Stimulated activated CD4-positive, alpha-beta T cell treated with anti-CD3 and anti-CD28 coated beads, Interleukin-12 subunit alpha, Interleukin-12 subunit beta, amount 100 ng/mL, for 4 hours (primary cell): ENCODE results near the gene MAP3K7.
"Not testable (repeated sequence)": the region's sequence is repeated elsewhere in the genome, so short reads cannot be mapped to it uniquely, and the experiment has no call there.

Experiments
- DNase-seq: peaks from one replicate; pipeline ENCODE4 v3.0.0-alpha.2; 2020

The MAP3K7 gene

GRCh38 chr6:90575267-90575666, 11.6 kb downstream of the MAP3K7 start:
- DNase-seq, result no peak

- DNase-seq, result no peak
Observed at GRCh38 chr6:90574610-90575009, 12.3 kb downstream of the MAP3K7 start.

GRCh38 chr6:90573624-90574023, 13.2 kb downstream of the MAP3K7 start:
- no peak for DNase-seq

- no peak for DNase-seq
Observed at GRCh38 chr6:90572856-90573255, 14.0 kb downstream of the MAP3K7 start.

GRCh38 chr6:90569223-90569622, 17.6 kb downstream of the MAP3K7 start:
- DNase-seq, result no peak

- not testable (repeated sequence) for DNase-seq
Observed at GRCh38 chr6:90567682-90568081, 19.2 kb downstream of the MAP3K7 start.

GRCh38 chr6:90562341-90562740, 24.5 kb downstream of the MAP3K7 start:
- not testable (repeated sequence) for DNase-seq

GRCh38 chr6:90559931-90560330, 26.9 kb downstream of the MAP3K7 start:
- no peak for DNase-seq

- no peak for DNase-seq
Observed at GRCh38 chr6:90557006-90557405, 29.9 kb downstream of the MAP3K7 start.

GRCh38 chr6:90547991-90548390, 38.9 kb downstream of the MAP3K7 start:
- no peak for DNase-seq

- DNase-seq, result no peak
Observed at GRCh38 chr6:90547079-90547478, 39.8 kb downstream of the MAP3K7 start.

GRCh38 chr6:90545448-90545847, 41.4 kb downstream of the MAP3K7 start:
- no peak for DNase-seq

- no peak for DNase-seq
Observed at GRCh38 chr6:90544741-90545140, 42.1 kb downstream of the MAP3K7 start.

GRCh38 chr6:90544081-90544480, 42.8 kb downstream of the MAP3K7 start:
- no peak for DNase-seq

GRCh38 chr6:90541221-90541620, 45.7 kb downstream of the MAP3K7 start:
- no peak for DNase-seq

- DNase-seq, result no peak
Observed at GRCh38 chr6:90538278-90539046, 48.4 kb downstream of the MAP3K7 start.

GRCh38 chr6:90537723-90538258, 49.1 kb downstream of the MAP3K7 start:
- DNase-seq, result no peak

GRCh38 chr6:90537027-90537426, 49.8 kb downstream of the MAP3K7 start:
- DNase-seq, result no peak

- DNase-seq, result no peak
Observed at GRCh38 chr6:90536520-90536919, 50.4 kb downstream of the MAP3K7 start.

- DNase-seq, result no peak
Observed at GRCh38 chr6:90534337-90535025, 52.4 kb downstream of the MAP3K7 start.

GRCh38 chr6:90533615-90534336, 53.1 kb downstream of the MAP3K7 start:
- no peak for DNase-seq

GRCh38 chr6:90530882-90531281, 56.0 kb downstream of the MAP3K7 start:
- DNase-seq, result no peak

GRCh38 chr6:90525421-90525820, 61.5 kb downstream of the MAP3K7 start:
- no peak for DNase-seq
